HG03342 (cell line): ENCODE measurements around the gene TULP3.

Source experiments
- ATAC-seq: cut with Tn5 transposase; IDR thresholded peaks from one replicate; pipeline ENCODE4 v1.9.1; 2021; ENCODE audit warnings: mild to moderate bottlenecking, moderate library complexity; ENCODE audit not compliant: unreplicated experiment

Gene TULP3

GRCh38 chr12:2925322-2925995 is 34.8 kb downstream of the TULP3 start:
- ATAC-seq: no peak

DNA sequence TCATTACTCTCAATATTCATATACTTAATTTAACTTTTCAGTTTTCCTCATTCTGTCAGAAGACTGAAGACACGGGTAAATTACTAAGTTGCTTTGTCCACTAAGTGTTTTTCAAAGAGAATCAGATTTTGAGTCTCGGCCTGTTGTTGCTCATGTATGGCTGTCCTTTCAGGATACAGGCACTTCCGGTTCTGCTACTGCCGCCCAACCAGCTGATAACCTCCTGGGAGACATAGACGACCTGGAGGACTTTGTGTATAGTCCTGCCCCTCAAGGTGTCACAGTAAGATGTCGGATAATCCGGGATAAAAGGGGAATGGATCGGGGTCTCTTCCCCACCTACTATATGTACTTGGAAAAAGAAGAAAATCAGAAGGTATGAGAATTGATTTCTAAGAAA is 40.2 kb downstream of the TULP3 start:
- no peak for ATAC-seq

DNA sequence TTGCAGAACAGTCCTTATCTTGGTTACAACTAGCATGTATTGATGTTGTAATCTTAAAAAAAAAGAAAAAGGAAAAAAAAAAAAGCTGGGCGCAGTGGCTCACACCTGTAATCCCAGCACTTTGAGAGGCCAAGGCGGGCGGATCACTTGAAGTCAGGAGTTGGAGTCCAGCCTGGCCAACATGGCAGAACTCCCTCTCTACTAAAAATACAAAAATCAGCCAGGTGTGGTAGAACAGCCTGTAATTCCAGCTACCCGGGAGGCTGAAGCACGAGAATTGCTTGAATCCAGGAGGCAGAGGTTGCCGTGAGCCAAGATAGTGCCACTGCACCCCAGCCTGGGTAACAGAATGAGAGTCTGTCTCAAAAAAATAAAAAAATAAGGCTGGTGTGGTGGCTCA is 42.9 kb downstream of the TULP3 start:
- no peak for ATAC-seq

DNA sequence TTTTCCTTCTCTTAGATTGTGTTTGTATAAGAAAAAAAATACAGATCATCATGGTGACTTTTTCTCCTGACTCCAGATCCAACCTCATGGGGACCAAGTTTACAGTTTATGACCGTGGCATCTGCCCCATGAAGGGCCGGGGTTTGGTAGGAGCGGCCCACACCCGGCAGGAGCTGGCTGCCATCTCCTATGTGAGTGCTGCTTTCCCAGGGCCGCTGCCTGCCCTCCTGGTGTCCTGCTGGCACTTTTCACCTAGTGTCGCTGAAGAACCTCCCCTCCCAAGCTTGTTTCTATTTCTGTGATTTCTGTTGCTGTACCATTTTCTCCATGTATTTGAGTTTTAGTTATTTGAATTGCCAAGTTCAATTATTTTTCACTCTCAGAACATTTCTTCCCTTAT is 43.7 kb downstream of the TULP3 start:
- no peak for ATAC-seq

GRCh38 chr12:2936301-2936700 is 45.6 kb downstream of the TULP3 start:
- no peak for ATAC-seq

GRCh38 chr12:2937500-2937899 is 46.8 kb downstream of the TULP3 start:
- no peak for ATAC-seq

- no peak for ATAC-seq
Observed at GRCh38 chr12:2939191-2939590, 48.5 kb downstream of the TULP3 start.

DNA sequence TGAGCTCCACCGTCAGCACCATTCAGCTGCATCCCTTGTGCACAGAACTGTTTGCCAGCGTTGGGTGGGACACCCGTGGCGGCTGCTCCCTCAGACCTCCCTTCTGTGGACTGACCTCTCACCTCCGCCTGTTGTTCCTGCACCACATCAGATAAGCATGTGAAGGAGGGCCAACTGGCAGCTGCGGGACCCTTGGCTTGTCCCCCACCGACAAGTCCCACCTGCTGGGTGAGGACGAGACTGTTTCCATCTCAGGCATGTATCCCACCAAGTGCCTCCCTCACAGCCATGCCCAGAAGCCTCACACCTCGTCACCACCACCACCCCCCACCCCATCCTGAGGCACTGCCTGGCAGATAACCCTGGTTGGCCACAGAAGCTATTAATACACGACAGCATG is 49.9 kb downstream of the TULP3 start:
- no peak for ATAC-seq

- ATAC-seq: no peak
Observed at GRCh38 chr12:2941524-2941923, 50.8 kb downstream of the TULP3 start.

- no peak for ATAC-seq
Observed at GRCh38 chr12:2944401-2945047, 53.8 kb downstream of the TULP3 start.

- no peak for ATAC-seq
Observed at GRCh38 chr12:2949411-2949810, 58.7 kb downstream of the TULP3 start.

DNA sequence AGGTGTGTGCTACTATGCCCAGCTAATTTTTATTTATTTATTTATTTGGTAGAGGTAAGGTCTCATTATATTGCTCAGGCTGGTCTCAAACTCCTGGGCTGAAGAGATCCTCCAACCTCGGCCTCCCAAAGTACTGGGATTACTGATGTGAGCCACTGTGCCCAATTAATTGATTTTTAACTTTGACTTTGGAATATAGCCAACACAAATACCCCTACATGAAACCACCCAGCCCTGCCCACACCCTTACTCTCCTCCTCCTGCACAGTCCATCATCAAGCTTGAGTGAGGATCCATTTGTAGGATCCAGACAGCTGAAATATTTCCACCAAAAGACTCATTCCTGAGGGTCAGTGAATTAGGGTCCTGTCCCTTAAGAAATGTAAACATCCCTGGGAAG is 65.2 kb downstream of the TULP3 start:
- no peak for ATAC-seq

- ATAC-seq: no peak
Observed at GRCh38 chr12:2957816-2958431, 67.2 kb downstream of the TULP3 start.

GRCh38 chr12:2958432-2959191 is 67.9 kb downstream of the TULP3 start:
- no peak for ATAC-seq

GRCh38 chr12:2959192-2959504 is 68.5 kb downstream of the TULP3 start, which contains the start of gene TEAD4:
Gene TEAD4, plus strand, starts transcription at chr12:2959397.
- no peak for ATAC-seq

DNA sequence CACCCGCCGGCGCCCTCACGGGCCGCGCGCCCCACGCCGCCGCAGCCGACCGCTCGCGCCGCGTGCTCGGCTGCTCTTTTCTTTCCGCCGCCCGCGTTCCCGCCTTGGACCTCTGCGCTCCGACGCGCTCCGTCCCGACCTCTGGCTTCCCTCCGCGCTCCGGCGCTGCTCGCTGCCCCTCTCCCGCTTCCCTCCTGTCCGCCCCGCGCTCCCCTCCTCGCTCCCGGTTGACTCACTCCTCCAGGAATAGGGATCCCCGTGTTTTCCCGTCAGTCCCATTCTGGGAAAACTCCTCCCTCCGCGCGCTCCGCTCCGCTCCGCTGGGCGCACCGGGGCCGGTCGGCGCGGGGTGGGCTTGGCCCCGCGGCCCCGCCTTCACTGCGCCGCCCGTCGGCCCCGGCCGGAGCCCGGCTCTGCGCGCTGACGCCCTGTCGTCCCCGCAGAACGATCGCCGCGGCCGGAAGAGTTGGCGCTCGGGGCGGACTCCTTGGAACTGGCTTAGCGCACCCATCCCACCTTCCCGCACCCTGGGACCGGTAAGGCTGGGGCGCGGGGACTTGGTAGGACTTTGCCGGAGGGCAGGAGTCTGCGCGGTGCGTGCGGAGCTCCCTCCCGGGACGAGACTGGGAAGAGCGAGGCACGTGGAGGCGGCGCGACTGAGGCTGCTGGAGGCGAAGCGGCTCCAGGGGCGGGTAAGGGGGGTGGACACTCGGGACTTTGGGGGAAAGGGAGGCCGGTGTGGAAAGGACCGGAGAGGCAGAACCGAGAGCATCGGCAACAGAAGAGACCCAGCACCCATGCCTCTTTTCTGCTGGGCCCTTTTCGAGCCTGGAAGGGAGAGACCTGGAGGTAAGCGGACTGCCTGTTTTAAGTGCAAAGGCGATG is 69.1 kb downstream of the TULP3 start:
- ATAC-seq: no peak

DNA sequence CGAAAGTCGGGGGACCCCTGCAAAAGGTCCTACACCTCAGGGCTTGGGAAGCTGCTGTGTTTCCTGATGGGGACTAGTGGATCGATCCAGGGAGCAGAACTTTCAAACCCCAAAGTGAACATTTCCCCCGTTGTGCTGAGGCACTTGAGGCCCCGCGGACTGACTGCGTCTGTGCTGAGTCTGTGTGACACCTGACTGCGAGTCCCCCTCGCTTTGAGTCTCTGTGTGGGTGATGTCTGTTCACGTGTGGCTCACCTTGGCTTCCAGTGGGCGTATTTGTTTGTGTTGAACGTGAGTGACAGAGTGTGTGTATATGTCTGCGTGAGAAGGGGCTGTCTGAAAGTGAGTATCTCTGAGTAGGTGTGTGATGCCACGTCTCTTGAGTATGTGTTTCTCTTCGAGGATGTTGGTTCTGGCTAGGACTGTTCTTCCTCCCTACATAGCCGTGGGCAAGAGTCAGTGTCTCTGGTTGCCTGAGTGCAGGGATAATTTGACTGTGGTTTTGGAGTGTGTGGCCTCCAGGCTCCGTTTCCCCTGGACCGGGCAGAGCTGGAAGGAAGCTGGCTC is 69.8 kb downstream of the TULP3 start:
- ATAC-seq: no peak

- ATAC-seq: no peak
Observed at GRCh38 chr12:2960996-2961616, 70.4 kb downstream of the TULP3 start.

DNA sequence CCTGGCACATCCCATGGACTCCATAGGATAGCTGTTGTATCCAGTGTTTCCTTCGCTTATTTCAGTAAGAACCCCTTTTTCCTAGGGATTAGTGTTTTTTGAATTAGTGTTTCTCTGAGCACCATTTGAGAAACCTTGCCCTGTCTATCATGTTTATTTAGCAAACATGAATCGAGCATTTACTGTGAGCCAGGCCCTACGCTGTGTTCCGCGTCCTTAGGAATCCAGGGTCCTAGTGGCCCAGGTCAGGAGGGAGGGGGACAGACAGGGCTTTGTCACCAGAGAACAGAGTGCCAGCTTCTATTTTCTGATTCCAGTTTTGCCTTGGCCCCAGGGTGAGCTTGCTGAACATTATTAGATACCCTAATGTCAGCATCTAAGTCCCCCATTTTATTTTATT is 71.0 kb downstream of the TULP3 start:
- ATAC-seq: no peak

- no peak for ATAC-seq
Observed at GRCh38 chr12:2963154-2963759, 72.6 kb downstream of the TULP3 start.
